Measurements from ENCODE around the gene L3MBTL3.

DNA sequence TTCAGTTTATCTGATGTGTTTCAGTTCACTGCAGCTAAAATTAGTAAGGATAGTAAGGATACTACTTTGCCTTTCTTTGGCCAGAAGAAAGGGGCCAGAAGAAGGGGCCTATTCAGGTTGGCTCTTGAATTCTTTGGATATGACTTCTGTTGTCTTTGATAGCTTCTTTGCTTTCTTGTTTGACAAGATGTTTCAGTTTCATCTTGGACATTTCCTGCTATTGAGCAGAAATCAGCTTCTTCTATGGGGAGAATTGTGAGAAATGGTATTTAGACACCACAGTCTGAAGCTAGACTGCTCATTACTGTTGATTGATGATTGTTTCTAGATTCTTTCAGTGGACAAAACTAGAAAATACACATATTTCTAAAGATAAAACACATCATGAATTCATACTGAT, 23.2 kb downstream of the L3MBTL3 start:
- TF ChIP-seq EZH2phosphoT487 (conservative IDR thresholded peaks at IDR 0.05; ENCODE audit: low read length) (no peak), CTCF (IDR thresholded peaks at IDR 0.05; ENCODE audit: insufficient read depth, low read length, poor library complexity, severe bottlenecking) (no peak)

Data from SU-DHL-6 (cell line).